ENCODE results near the gene SLC7A1.

DNA sequence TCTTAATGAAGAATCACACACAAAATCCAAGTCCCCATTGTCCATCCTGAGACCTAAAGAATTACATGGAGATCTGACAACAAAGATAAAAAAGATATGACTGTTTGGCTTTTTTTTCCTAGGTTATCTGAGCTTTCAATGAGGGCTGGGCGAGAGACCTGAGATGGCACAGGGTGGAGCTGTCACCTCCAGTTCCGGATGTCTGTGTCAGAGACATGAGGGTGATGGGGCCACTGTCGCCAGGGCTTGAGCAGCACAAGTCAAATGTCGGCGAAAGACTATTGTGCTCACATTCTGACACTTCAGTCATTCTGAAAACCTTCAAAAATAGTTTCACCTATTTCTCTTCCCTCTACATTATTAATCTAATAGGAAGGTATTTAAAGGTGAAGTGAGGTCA is 65.7 kb downstream of the SLC7A1 start:
- TF ChIP-seq POLR2A (IDR thresholded peaks at IDR 0.05; ENCODE audit: low read depth, low read length) (no peak), RCOR1 (IDR thresholded peaks at IDR 0.05; ENCODE audit: insufficient replicate concordance, low read length) (no peak), RFX5 (IDR thresholded peaks at IDR 0.05; ENCODE audit: low read depth, low read length) (no peak), RAD21 (IDR thresholded peaks at IDR 0.05; ENCODE audit: low read length) (no peak), NFE2L2 (IDR thresholded peaks at IDR 0.05; ENCODE audit: low read depth, low read length) (no peak), CEBPB (IDR thresholded peaks at IDR 0.05; ENCODE audit: low read depth, low read length) (no peak), CHD1 (IDR thresholded peaks at IDR 0.05; ENCODE audit: low read depth, low read length) (no peak), MXI1 (IDR thresholded peaks at IDR 0.05; ENCODE audit: borderline replicate concordance, low read depth, low read length) (no peak), FOS (IDR thresholded peaks at IDR 0.05; ENCODE audit: low read depth, low read length) (no peak), SMC3 (IDR thresholded peaks at IDR 0.05; ENCODE audit: low read depth, low read length) (no peak), MAZ (IDR thresholded peaks at IDR 0.05; ENCODE audit: borderline replicate concordance, low read depth, low read length) (no peak)
- TF ChIP-seq, protein P1, sequence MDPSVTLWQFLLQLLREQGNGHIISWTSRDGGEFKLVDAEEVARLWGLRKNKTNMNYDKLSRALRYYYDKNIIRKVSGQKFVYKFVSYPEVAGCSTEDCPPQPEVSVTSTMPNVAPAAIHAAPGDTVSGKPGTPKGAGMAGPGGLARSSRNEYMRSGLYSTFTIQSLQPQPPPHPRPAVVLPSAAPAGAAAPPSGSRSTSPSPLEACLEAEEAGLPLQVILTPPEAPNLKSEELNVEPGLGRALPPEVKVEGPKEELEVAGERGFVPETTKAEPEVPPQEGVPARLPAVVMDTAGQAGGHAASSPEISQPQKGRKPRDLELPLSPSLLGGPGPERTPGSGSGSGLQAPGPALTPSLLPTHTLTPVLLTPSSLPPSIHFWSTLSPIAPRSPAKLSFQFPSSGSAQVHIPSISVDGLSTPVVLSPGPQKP (IDR thresholded peaks at IDR 0.05; ENCODE audit: borderline replicate concordance, low read depth, low read length) = no peak
- TF ChIP-seq, protein P2, sequence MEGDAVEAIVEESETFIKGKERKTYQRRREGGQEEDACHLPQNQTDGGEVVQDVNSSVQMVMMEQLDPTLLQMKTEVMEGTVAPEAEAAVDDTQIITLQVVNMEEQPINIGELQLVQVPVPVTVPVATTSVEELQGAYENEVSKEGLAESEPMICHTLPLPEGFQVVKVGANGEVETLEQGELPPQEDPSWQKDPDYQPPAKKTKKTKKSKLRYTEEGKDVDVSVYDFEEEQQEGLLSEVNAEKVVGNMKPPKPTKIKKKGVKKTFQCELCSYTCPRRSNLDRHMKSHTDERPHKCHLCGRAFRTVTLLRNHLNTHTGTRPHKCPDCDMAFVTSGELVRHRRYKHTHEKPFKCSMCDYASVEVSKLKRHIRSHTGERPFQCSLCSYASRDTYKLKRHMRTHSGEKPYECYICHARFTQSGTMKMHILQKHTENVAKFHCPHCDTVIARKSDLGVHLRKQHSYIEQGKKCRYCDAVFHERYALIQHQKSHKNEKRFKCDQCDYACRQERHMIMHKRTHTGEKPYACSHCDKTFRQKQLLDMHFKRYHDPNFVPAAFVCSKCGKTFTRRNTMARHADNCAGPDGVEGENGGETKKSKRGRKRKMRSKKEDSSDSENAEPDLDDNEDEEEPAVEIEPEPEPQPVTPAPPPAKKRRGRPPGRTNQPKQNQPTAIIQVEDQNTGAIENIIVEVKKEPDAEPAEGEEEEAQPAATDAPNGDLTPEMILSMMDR (conservative IDR thresholded peaks at IDR 0.05; ENCODE audit: low read depth, low read length) = no peak
- TF ChIP-seq, protein P3, sequence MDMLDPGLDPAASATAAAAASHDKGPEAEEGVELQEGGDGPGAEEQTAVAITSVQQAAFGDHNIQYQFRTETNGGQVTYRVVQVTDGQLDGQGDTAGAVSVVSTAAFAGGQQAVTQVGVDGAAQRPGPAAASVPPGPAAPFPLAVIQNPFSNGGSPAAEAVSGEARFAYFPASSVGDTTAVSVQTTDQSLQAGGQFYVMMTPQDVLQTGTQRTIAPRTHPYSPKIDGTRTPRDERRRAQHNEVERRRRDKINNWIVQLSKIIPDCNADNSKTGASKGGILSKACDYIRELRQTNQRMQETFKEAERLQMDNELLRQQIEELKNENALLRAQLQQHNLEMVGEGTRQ (IDR thresholded peaks at IDR 0.05; ENCODE audit: low read depth, low read length) = no peak
